Panc1 (cell line): Measurements from ENCODE around the gene FAM131B. TPM values are rescaled to one million over a fixed set of nuclear protein-coding genes. Genes with fewer than 3 reads are reported as not detected.

Experiments
- ATAC-seq: fragments of 200-7000 bp; cut with Tn5 transposase; 2 replicates; pipeline ENCODE4 v1.9.1; 2020; ENCODE audit warnings: mild to moderate bottlenecking, moderate library complexity
- BruUV-seq: library from RNA; stranded (reverse); fragments of 400-500 nt; replicated peaks from 2 replicates; lab custom pipeline; 2021; lab: Mats Ljungman, UMichigan
- CTCF ChIA-PET: fragments of 300-600 bp; sonication (Branson Sonifier 250); formaldehyde crosslinking; loops from one replicate; lab custom pipeline; 2022; ENCODE audit warnings: antibody characterized with exemption; lab: Charles Lee
- POLR2A ChIA-PET: fragments of 300-600 bp; sonication (Branson Sonifier 250); formaldehyde crosslinking; loops from one replicate; lab custom pipeline; 2022; ENCODE audit warnings: antibody characterized with exemption; lab: Charles Lee
- DNase-seq: peaks from one replicate; pipeline ENCODE4 v3.0.0-alpha.2; 2010; ENCODE audit warnings: low read depth, low spot score
- H3K27ac ChIP-seq: 2 replicates; pipeline ENCODE4 v1.5.1; 2011; ENCODE audit warnings: mild to moderate bottlenecking, low read length, inconsistent platforms
- H3K27me3 ChIP-seq: fragments of 200-500 bp; sonication (Bioruptor generic); 2 replicates; pipeline ENCODE4 v1.6.0; 2014; ENCODE audit warnings: low read length, inconsistent platforms; ENCODE audit not compliant: control insufficient read depth, insufficient read depth
- H3K36me3 ChIP-seq: fragments of 200-500 bp; sonication (Bioruptor generic); 2 replicates; pipeline ENCODE4 v1.5.1; 2014; ENCODE audit warnings: inconsistent platforms, mild to moderate bottlenecking, low read length, moderate library complexity; ENCODE audit not compliant: control insufficient read depth, insufficient read depth
- H3K4me1 ChIP-seq: 2 replicates; pipeline ENCODE4 v1.5.1; 2011; ENCODE audit warnings: inconsistent platforms, mild to moderate bottlenecking, low read length, moderate library complexity; ENCODE audit not compliant: control insufficient read depth, insufficient read depth
- H3K4me3 ChIP-seq, 2 experiments: 2 replicates each; pipeline ENCODE4 v1.5.1; 2011 to 2012; ENCODE audit warnings: low read depth in 2 of 2, low read length in 2 of 2, mild to moderate bottlenecking in 2 of 2, inconsistent platforms in 1 of 2, moderate library complexity in 1 of 2
- H3K9me3 ChIP-seq: fragments of 200-500 bp; sonication (Bioruptor generic); 2 replicates; pipeline ENCODE4 v1.5.1; 2014; ENCODE audit warnings: low read depth, mild to moderate bottlenecking, inconsistent platforms, low read length, moderate library complexity; ENCODE audit not compliant: control insufficient read depth, insufficient read depth
- CTCF ChIP-seq: fragments of 450-650 bp; IDR thresholded peaks from 2 replicates; pipeline ENCODE4 v1.5.1; 2017; ENCODE audit warnings: mild to moderate bottlenecking
- POLR2AphosphoS5 ChIP-seq: IDR thresholded peaks from 2 replicates; pipeline ENCODE4 v1.6.1; 2012; ENCODE audit warnings: mild to moderate bottlenecking, low read depth, low read length, moderate library complexity
- REST ChIP-seq, 2 experiments: IDR thresholded peaks; 2 replicates each; pipeline ENCODE4 v1.6.1; 2011 to 2012; ENCODE audit warnings: low read depth in 2 of 2, control low read depth in 1 of 2, low read length in 1 of 2, mild to moderate bottlenecking in 1 of 2, moderate library complexity in 1 of 2; ENCODE audit not compliant: insufficient read depth in 1 of 2
- SIN3A ChIP-seq: IDR thresholded peaks from 2 replicates; pipeline ENCODE4 v1.6.1; 2012; ENCODE audit warnings: low read depth, mild to moderate bottlenecking, low read length, moderate library complexity, borderline replicate concordance; ENCODE audit not compliant: insufficient read depth
- TCF7L2 ChIP-seq: IDR thresholded peaks from 2 replicates; pipeline ENCODE4 v1.6.1; 2011; ENCODE audit warnings: mild to moderate bottlenecking, low read depth, low read length, inconsistent platforms
- in situ Hi-C: cut with HindIII; loops from 2 replicates; pipeline ENCODE4 v1.10.0; 2016; ENCODE audit warnings: low sequenced_read_pairs, low pct_unique_long_range_greater_than_20kb
- intact Hi-C: fragments of 100-400 bp; cut with micrococcal nuclease; formaldehyde crosslinking; loops from one replicate; pipeline ENCODE4 v1.10.0; 2022; ENCODE audit not compliant: unreplicated experiment
- total RNA-seq: library from RNA; stranded (reverse); gene quantifications from one replicate; pipeline ENCODE4 v1.2.1, GENCODE V29; 2021; ENCODE audit not compliant: unreplicated experiment

The FAM131B gene
- total RNA-seq, 1 experiment from 2014 or later, result 1.5 TPM

GRCh38 chr7:143351060-143351459 is 11.5 kb downstream of the FAM131B start:
- in situ Hi-C loops, result no loop called here
- peaks cover 14% of the 10 kb centered on the region for H3K27me3 ChIP-seq
- intact Hi-C loops, result no loop called here
- BruUV-seq, result no TSS peak
- no peaks in the 10 kb centered on the region for H3K9me3 ChIP-seq
- no peak for DNase-seq
- H3K27ac ChIP-seq, result no peak overlapping the region
- H3K4me3 ChIP-seq, result no peak overlapping the region
- no peak for ATAC-seq
- H3K4me1 ChIP-seq, result no peaks in the 10 kb centered on the region
- no peaks in the 10 kb centered on the region for H3K36me3 ChIP-seq
- TF ChIP-seq CTCF, result no peak
- TF ChIP-seq SIN3A, result no peak
- TF ChIP-seq REST (IDR thresholded peaks at IDR 0.05; ENCODE audit: insufficient read depth in 1 of 2, low read depth in 2 of 2, low read length in 1 of 2), result no peak
- no peak for TF ChIP-seq TCF7L2
- TF ChIP-seq POLR2AphosphoS5, result no peak
- ChIA-PET POLR2A (no interaction called here), CTCF (no interaction called here)

- no peak for ATAC-seq
- H3K27me3 ChIP-seq, result peaks cover 14% of the 10 kb centered on the region
- no peak overlapping the region for H3K4me3 ChIP-seq
- H3K36me3 ChIP-seq, result no peaks in the 10 kb centered on the region
- H3K9me3 ChIP-seq, result no peaks in the 10 kb centered on the region
- no peaks in the 10 kb centered on the region for H3K4me1 ChIP-seq
- BruUV-seq, result no TSS peak
- intact Hi-C loops, result no loop called here
- DNase-seq, result no peak
- in situ Hi-C loops, result no loop called here
- CTCF ChIA-PET, result no interaction called here
- H3K27ac ChIP-seq, result no peak overlapping the region
- POLR2A ChIA-PET, result no interaction called here
- no peak for TF ChIP-seq REST (IDR thresholded peaks at IDR 0.05; ENCODE audit: insufficient read depth in 1 of 2, low read depth in 2 of 2, low read length in 1 of 2)
These were observed 14.6 kb downstream of the FAM131B start for GRCh38 chr7:143347950-143348349.
